GM21515 (cell line): Measurements from ENCODE around the gene ARHGAP24.
"Not testable (repeated sequence)": the region's sequence is repeated elsewhere in the genome, so short reads cannot be mapped to it uniquely, and the experiment has no call there.

Experiments
- ATAC-seq: cut with Tn5 transposase; IDR thresholded peaks from one replicate; pipeline ENCODE4 v1.9.1; 2021; ENCODE audit not compliant: unreplicated experiment

Gene ARHGAP24

GRCh38 chr4:85946821-85947220, 471.9 kb downstream of the ARHGAP24 start:
- ATAC-seq = no peak

GRCh38 chr4:85951099-85951498, 476.1 kb downstream of the ARHGAP24 start:
- no peak for ATAC-seq

GRCh38 chr4:85952528-85952927, 477.6 kb downstream of the ARHGAP24 start:
- no peak for ATAC-seq

GRCh38 chr4:85952972-85953650, 478.2 kb downstream of the ARHGAP24 start:
- ATAC-seq = no peak

- no peak for ATAC-seq
Observed at GRCh38 chr4:85953651-85954018, 478.7 kb downstream of the ARHGAP24 start.

GRCh38 chr4:85955620-85956292, 480.8 kb downstream of the ARHGAP24 start:
- no peak for ATAC-seq

GRCh38 chr4:85956293-85956945, 481.5 kb downstream of the ARHGAP24 start:
- ATAC-seq = no peak

- no peak for ATAC-seq
Observed at GRCh38 chr4:85961887-85962286, 486.9 kb downstream of the ARHGAP24 start.

- ATAC-seq = no peak
Observed at GRCh38 chr4:85963231-85963630, 488.3 kb downstream of the ARHGAP24 start.

GRCh38 chr4:85964298-85964697, 489.3 kb downstream of the ARHGAP24 start:
- no peak for ATAC-seq

- ATAC-seq = not testable (repeated sequence)
Observed at GRCh38 chr4:85965017-85965416, 490.1 kb downstream of the ARHGAP24 start.

- no peak for ATAC-seq
Observed at GRCh38 chr4:85965529-85965928, 490.6 kb downstream of the ARHGAP24 start.

- no peak for ATAC-seq
Observed at GRCh38 chr4:85966373-85966772, 491.4 kb downstream of the ARHGAP24 start.

- ATAC-seq = no peak
Observed at GRCh38 chr4:85967872-85968271, 492.9 kb downstream of the ARHGAP24 start.

- peak; percentile 58 for ATAC-seq
Observed at GRCh38 chr4:85968945-85969819, 494.2 kb downstream of the ARHGAP24 start.

- ATAC-seq = no peak
Observed at GRCh38 chr4:85970535-85970934, 495.6 kb downstream of the ARHGAP24 start.

- ATAC-seq = peak; percentile 86
Observed at GRCh38 chr4:85979276-85979675, 504.3 kb downstream of the ARHGAP24 start.

- no peak for ATAC-seq
Observed at GRCh38 chr4:85986266-85986665, 511.3 kb downstream of the ARHGAP24 start.

- ATAC-seq = no peak
Observed at GRCh38 chr4:85993641-85994040, 518.7 kb downstream of the ARHGAP24 start.

GRCh38 chr4:85994576-85994975, 519.6 kb downstream of the ARHGAP24 start:
- ATAC-seq = no peak

GRCh38 chr4:85995361-85995760, 520.4 kb downstream of the ARHGAP24 start:
- no peak for ATAC-seq
